ENCODE measurements around the gene ZNF639.

Gene ZNF639

DNA sequence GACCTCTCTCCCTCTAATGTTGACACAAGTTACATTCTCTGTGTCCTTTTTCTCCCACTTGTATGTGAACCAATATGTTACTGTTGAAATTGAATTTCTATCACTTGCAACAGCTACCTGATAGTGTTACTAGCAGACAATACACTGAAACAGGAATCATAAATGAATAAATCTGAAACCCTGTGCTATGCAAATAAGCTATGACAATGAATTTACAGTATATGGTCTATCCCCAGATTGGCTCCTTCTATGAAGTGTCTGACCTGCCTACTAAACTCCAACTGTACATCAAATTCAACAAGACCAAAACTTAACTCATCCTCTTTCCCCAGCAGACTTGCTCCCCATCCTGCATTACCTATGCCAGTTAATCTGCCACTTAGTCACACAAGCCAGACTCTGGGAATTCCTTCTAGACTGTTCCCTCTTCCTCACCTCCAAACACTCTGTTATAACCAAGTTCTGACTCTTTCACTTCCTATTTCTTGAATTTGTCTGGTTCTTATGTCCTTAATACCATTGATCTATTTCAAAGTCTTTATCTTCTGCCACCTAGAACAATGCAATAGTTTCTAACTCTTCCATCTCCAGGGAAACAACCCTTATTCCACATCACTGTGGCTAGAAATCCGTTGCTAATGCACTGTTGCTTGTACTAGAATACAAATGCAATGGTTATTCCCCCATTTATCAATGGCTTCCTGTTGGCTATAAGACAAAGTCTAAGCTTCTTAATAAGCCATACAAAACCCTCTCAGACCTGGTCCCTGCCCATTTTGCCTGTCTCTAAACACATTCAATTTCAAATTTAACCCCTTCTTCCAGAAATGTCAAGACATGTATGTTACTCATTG lies 13.4 kb upstream of the ZNF639 start:
- H3K4me2 ChIP-seq (ENCODE audit: insufficient read depth, low read length): no peak overlapping the region
- DNase-seq (no peak), ATAC-seq (ENCODE audit: insufficient read depth, low read depth) (no peak)
- H4K20me1 ChIP-seq (ENCODE audit: insufficient read depth, low read length): no peaks in the 10 kb centered on the region
- no peaks in the 10 kb centered on the region for H3K36me3 ChIP-seq (ENCODE audit: insufficient read depth, low read length)
- H3K27ac ChIP-seq (ENCODE audit: low read length): no peak overlapping the region
- no peaks in the 10 kb centered on the region for H3K9me3 ChIP-seq (ENCODE audit: insufficient read depth, low read length, severe bottlenecking)
- no peaks in the 10 kb centered on the region for H3K27me3 ChIP-seq (ENCODE audit: insufficient read depth, low read length, poor library complexity)
- no peak overlapping the region for H3K9ac ChIP-seq (ENCODE audit: low read depth, low read length)
- no peak overlapping the region for H2AFZ ChIP-seq (ENCODE audit: low read depth, low read length)
- no peaks in the 10 kb centered on the region for H3K79me2 ChIP-seq (ENCODE audit: insufficient read depth, low read length)
- H3K4me1 ChIP-seq (ENCODE audit: insufficient read depth, low read length): no peaks in the 10 kb centered on the region
- TF ChIP-seq, protein P1, sequence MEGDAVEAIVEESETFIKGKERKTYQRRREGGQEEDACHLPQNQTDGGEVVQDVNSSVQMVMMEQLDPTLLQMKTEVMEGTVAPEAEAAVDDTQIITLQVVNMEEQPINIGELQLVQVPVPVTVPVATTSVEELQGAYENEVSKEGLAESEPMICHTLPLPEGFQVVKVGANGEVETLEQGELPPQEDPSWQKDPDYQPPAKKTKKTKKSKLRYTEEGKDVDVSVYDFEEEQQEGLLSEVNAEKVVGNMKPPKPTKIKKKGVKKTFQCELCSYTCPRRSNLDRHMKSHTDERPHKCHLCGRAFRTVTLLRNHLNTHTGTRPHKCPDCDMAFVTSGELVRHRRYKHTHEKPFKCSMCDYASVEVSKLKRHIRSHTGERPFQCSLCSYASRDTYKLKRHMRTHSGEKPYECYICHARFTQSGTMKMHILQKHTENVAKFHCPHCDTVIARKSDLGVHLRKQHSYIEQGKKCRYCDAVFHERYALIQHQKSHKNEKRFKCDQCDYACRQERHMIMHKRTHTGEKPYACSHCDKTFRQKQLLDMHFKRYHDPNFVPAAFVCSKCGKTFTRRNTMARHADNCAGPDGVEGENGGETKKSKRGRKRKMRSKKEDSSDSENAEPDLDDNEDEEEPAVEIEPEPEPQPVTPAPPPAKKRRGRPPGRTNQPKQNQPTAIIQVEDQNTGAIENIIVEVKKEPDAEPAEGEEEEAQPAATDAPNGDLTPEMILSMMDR (IDR thresholded peaks at IDR 0.05; ENCODE audit: borderline replicate concordance, extremely low read depth, low read length, poor library complexity, severe bottlenecking): no peak
- no peak for TF ChIP-seq EZH2 (IDR thresholded peaks at IDR 0.05; ENCODE audit: borderline replicate concordance, low read depth, low read length, severe bottlenecking)
- no peak overlapping the region for H3K4me3 ChIP-seq (ENCODE audit: low read depth in 1 of 2, low read length in 2 of 2)

DNA sequence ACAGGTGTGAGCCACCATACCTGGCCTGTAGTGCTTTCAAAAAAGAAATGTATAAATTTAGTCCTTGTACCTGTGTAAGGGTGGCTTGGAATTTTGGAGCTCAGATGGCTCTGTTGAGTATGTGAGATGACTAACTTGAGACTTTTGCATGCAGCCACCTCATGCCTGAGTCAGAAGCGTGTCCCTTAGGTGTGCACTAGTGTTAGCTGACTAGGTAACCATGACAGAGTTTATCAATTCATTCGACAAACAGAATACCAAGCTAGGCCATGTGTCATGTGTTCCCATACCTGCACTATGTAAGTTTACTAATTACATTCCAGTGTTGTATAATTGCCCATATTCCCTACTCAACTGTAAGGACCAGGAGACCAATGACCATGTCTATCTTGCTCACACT lies 4.0 kb upstream of the ZNF639 start:
- Histone ChIP-seq H3K27me3 (ENCODE audit: insufficient read depth, low read length, poor library complexity) (no peaks in the 10 kb centered on the region), H3K4me2 (ENCODE audit: insufficient read depth, low read length) (no peak overlapping the region), H3K4me3 (ENCODE audit: low read depth in 1 of 2, low read length in 2 of 2) (no peak overlapping the region), H3K9ac (ENCODE audit: low read depth, low read length) (no peak overlapping the region), H3K27ac (ENCODE audit: low read length) (no peak overlapping the region), H2AFZ (ENCODE audit: low read depth, low read length) (no peak overlapping the region), H3K36me3 (ENCODE audit: insufficient read depth, low read length) (peaks cover 7% of the 10 kb centered on the region; the same call in 1 of the 2 replicates), H3K79me2 (ENCODE audit: insufficient read depth, low read length) (peaks cover 12% of the 10 kb centered on the region), H4K20me1 (ENCODE audit: insufficient read depth, low read length) (no peaks in the 10 kb centered on the region), H3K4me1 (ENCODE audit: insufficient read depth, low read length) (peaks cover 28% of the 10 kb centered on the region), H3K9me3 (ENCODE audit: insufficient read depth, low read length, severe bottlenecking) (no peaks in the 10 kb centered on the region)
- no peak for TF ChIP-seq EZH2 (IDR thresholded peaks at IDR 0.05; ENCODE audit: borderline replicate concordance, low read depth, low read length, severe bottlenecking)
- TF ChIP-seq, protein P1 (IDR thresholded peaks at IDR 0.05; ENCODE audit: borderline replicate concordance, extremely low read depth, low read length, poor library complexity, severe bottlenecking): no peak
- ATAC-seq (ENCODE audit: insufficient read depth, low read depth) (no peak), DNase-seq (no peak)

DNA sequence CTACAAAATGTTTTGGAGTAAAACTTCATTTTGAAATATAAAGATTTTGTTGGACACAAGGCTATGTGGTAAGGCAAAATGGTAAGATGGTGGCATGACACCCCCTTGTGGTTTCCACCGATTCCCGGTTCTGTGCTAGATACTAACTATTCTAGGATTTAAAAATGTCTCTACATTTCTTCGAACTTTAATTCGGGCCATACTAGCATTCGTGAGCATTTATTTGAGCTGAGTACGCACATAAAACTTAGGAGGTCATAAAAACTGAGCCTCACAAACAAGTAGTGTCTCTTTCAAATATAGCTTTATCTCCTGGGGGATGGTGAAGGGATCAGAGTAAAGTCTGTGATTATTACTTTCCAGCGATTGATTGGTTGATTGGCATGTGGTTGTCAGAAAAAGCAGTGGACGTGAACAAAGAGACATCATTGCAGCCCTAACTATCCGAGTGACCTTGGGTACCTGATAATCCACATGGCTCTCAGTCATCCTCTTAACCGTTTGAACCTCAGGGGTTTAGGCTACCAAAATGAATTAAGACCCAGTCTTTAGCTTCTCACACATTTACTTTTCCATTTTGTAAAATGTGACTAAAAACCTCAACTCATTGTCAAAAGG lies 1.1 kb upstream of the ZNF639 start:
- H3K4me2 ChIP-seq (ENCODE audit: insufficient read depth, low read length): peak overlapping the region; percentile 79
- H3K36me3 ChIP-seq (ENCODE audit: insufficient read depth, low read length): peaks cover 23% of the 10 kb centered on the region
- H3K79me2 ChIP-seq (ENCODE audit: insufficient read depth, low read length): peaks cover 40% of the 10 kb centered on the region
- H3K4me1 ChIP-seq (ENCODE audit: insufficient read depth, low read length): peaks cover 37% of the 10 kb centered on the region
- peaks cover 15% of the 10 kb centered on the region; the same call in 1 of the 2 replicates for H4K20me1 ChIP-seq (ENCODE audit: insufficient read depth, low read length)
- ATAC-seq (ENCODE audit: insufficient read depth, low read depth) (no peak), DNase-seq (peak; percentile 41)
- no peaks in the 10 kb centered on the region for H3K9me3 ChIP-seq (ENCODE audit: insufficient read depth, low read length, severe bottlenecking)
- H3K27me3 ChIP-seq (ENCODE audit: insufficient read depth, low read length, poor library complexity): no peaks in the 10 kb centered on the region
- TF ChIP-seq, protein P1 (IDR thresholded peaks at IDR 0.05; ENCODE audit: borderline replicate concordance, extremely low read depth, low read length, poor library complexity, severe bottlenecking): peak; percentile 57
- TF ChIP-seq EZH2 (IDR thresholded peaks at IDR 0.05; ENCODE audit: borderline replicate concordance, low read depth, low read length, severe bottlenecking): no peak
- H2AFZ ChIP-seq (ENCODE audit: low read depth, low read length): peak overlapping the region; percentile 89
- peak overlapping the region in 1 of 2 experiments; percentile 86; a peak in 1 of 4 replicates for H3K4me3 ChIP-seq (ENCODE audit: low read depth in 1 of 2, low read length in 2 of 2)
- no peak overlapping the region for H3K27ac ChIP-seq (ENCODE audit: low read length)
- peak overlapping the region; percentile 94; the same call in 1 of the 2 replicates for H3K9ac ChIP-seq (ENCODE audit: low read depth, low read length)

Measured in DND-41 (cell line).